H9 (cell line): ENCODE data around the gene ZNF750. TPM values are rescaled to one million over a fixed set of nuclear protein-coding genes. Genes with fewer than 3 reads are reported as not detected.

Experiments
- DNase-seq: peaks from one replicate; pipeline ENCODE4 v3.0.0-alpha.2; 2017
- H2AFZ ChIP-seq: one replicate; pipeline ENCODE4 v1.6.1; 2013; ENCODE audit warnings: mild to moderate bottlenecking, low read length, control low read depth, moderate library complexity
- H2AK5ac ChIP-seq: 2 replicates; pipeline ENCODE4 v1.6.1; 2013; ENCODE audit warnings: low read length, control low read depth, mixed read lengths; ENCODE audit not compliant: insufficient read length
- H2BK120ac ChIP-seq: one replicate; pipeline ENCODE4 v1.6.1; 2013; ENCODE audit warnings: low read depth, mild to moderate bottlenecking, low read length, control low read depth, inconsistent platforms; ENCODE audit not compliant: poor library complexity, severe bottlenecking
- H2BK12ac ChIP-seq: 2 replicates; pipeline ENCODE4 v1.6.1; 2013; ENCODE audit warnings: low read length, control low read depth, mixed read lengths, low read depth; ENCODE audit not compliant: insufficient read length
- H2BK15ac ChIP-seq: 2 replicates; pipeline ENCODE4 v1.6.1; 2013; ENCODE audit warnings: low read depth, low read length, control low read depth
- H2BK20ac ChIP-seq: one replicate; pipeline ENCODE4 v1.6.1; 2013; ENCODE audit warnings: low read depth, mild to moderate bottlenecking, low read length, control low read depth, inconsistent platforms; ENCODE audit not compliant: poor library complexity, severe bottlenecking
- H2BK5ac ChIP-seq: 2 replicates; pipeline ENCODE4 v1.6.1; 2013; ENCODE audit warnings: low read length, control low read depth, mixed read lengths; ENCODE audit not compliant: insufficient read length
- H3K14ac ChIP-seq: 2 replicates; pipeline ENCODE4 v1.6.1; 2013; ENCODE audit warnings: low read length, control low read depth; ENCODE audit not compliant: insufficient read depth
- H3K18ac ChIP-seq: 2 replicates; pipeline ENCODE4 v1.6.1; 2013; ENCODE audit warnings: low read depth, mild to moderate bottlenecking, mixed read lengths, low read length, control low read depth; ENCODE audit not compliant: insufficient read length
- H3K23ac ChIP-seq: 2 replicates; pipeline ENCODE4 v1.6.1; 2013; ENCODE audit warnings: low read length, control low read depth, mixed read lengths, low read depth; ENCODE audit not compliant: insufficient read length
- H3K23me2 ChIP-seq: 2 replicates; pipeline ENCODE4 v1.6.1; 2013; ENCODE audit warnings: low read depth, mild to moderate bottlenecking, mixed read lengths, low read length, control low read depth; ENCODE audit not compliant: insufficient read length, poor library complexity, severe bottlenecking
- H3K27ac ChIP-seq: 2 replicates; pipeline ENCODE4 v1.5.1; 2013; ENCODE audit warnings: low read length, control low read depth, mixed read lengths, low read depth; ENCODE audit not compliant: insufficient read length
- H3K27me3 ChIP-seq: 2 replicates; pipeline ENCODE4 v1.6.1; 2013; ENCODE audit warnings: low read length, control low read depth, inconsistent platforms; ENCODE audit not compliant: insufficient read depth
- H3K4ac ChIP-seq: 2 replicates; pipeline ENCODE4 v1.6.1; 2013; ENCODE audit warnings: low read depth, mild to moderate bottlenecking, control low read depth, inconsistent platforms, low read length, moderate library complexity
- H3K4me1 ChIP-seq: 2 replicates; pipeline ENCODE4 v1.6.1; 2013; ENCODE audit warnings: low read length, control low read depth, inconsistent platforms; ENCODE audit not compliant: insufficient read depth
- H3K4me2 ChIP-seq: 2 replicates; pipeline ENCODE4 v1.6.1; 2013; ENCODE audit warnings: low read length, control low read depth, mixed read lengths; ENCODE audit not compliant: insufficient read length, insufficient read depth
- H3K56ac ChIP-seq: 2 replicates; pipeline ENCODE4 v1.6.1; 2013; ENCODE audit warnings: low read depth, mild to moderate bottlenecking, mixed read lengths, low read length, control low read depth; ENCODE audit not compliant: insufficient read length
- H3K79me1 ChIP-seq: 2 replicates; pipeline ENCODE4 v1.6.1; 2013; ENCODE audit warnings: low read depth, mild to moderate bottlenecking, moderate library complexity, low read length, control low read depth, inconsistent platforms; ENCODE audit not compliant: insufficient read depth, poor library complexity, severe bottlenecking
- H3K79me2 ChIP-seq: 2 replicates; pipeline ENCODE4 v1.6.1; 2013; ENCODE audit warnings: low read length, control low read depth, inconsistent platforms; ENCODE audit not compliant: insufficient read depth
- H3K9ac ChIP-seq: 2 replicates; pipeline ENCODE4 v1.6.1; 2013; ENCODE audit warnings: low read length, control low read depth, mixed read lengths; ENCODE audit not compliant: insufficient read length; ENCODE audit errors: extremely low read depth
- H3K9me3 ChIP-seq: one replicate; pipeline ENCODE4 v1.6.1; 2013; ENCODE audit warnings: low read depth, low read length, inconsistent platforms; ENCODE audit not compliant: control insufficient read depth
- H3T11ph ChIP-seq: one replicate; pipeline ENCODE4 v1.6.1; 2013; ENCODE audit warnings: mild to moderate bottlenecking, low read length, control low read depth, inconsistent platforms
- H4K20me1 ChIP-seq: one replicate; pipeline ENCODE4 v1.6.1; 2013; ENCODE audit not compliant: control insufficient read depth, insufficient read length, insufficient read depth
- H4K5ac ChIP-seq: 2 replicates; pipeline ENCODE4 v1.6.1; 2013; ENCODE audit warnings: low read depth, mild to moderate bottlenecking, mixed read lengths, low read length, control low read depth; ENCODE audit not compliant: insufficient read length
- H4K8ac ChIP-seq: replicated peaks from 2 replicates; pipeline ENCODE4 v1.6.1; 2013; ENCODE audit warnings: low read length, control low read depth, mixed read lengths, low read depth; ENCODE audit not compliant: insufficient read length
- H4K91ac ChIP-seq: 2 replicates; pipeline ENCODE4 v1.6.1; 2013; ENCODE audit warnings: low read depth, mild to moderate bottlenecking, moderate library complexity, mixed read lengths, low read length, control low read depth; ENCODE audit not compliant: insufficient read length
- H3K27ac Mint-ChIP-seq, 3 experiments: 2 replicates in 2 of 3; 3 replicates in 1 of 3; pipeline ENCODE4 v1.8.0; 2020 to 2021; ENCODE audit warnings: mixed read lengths in 3 of 3, mild to moderate bottlenecking in 1 of 3, moderate library complexity in 1 of 3
- H3K27me3 Mint-ChIP-seq: 2 replicates; pipeline ENCODE4 v1.8.0; 2021; ENCODE audit warnings: low read depth, mild to moderate bottlenecking, moderate library complexity, mixed read lengths
- H3K36me3 Mint-ChIP-seq, 3 experiments: 2 replicates in 2 of 3; 3 replicates in 1 of 3; pipeline ENCODE4 v1.8.0; 2020 to 2021; ENCODE audit warnings: low read depth in 3 of 3, mixed read lengths in 3 of 3; ENCODE audit not compliant: insufficient read depth in 1 of 3
- H3K4me1 Mint-ChIP-seq, 2 experiments: 2 replicates each; pipeline ENCODE4 v1.8.0; 2020; ENCODE audit warnings: mixed read lengths in 2 of 2
- H3K4me3 Mint-ChIP-seq, 2 experiments: 2 replicates in 1 of 2; 3 replicates in 1 of 2; pipeline ENCODE4 v1.8.0; 2020 to 2021; ENCODE audit warnings: mild to moderate bottlenecking in 2 of 2, mixed read lengths in 2 of 2, moderate library complexity in 1 of 2
- H3K9me3 Mint-ChIP-seq, 2 experiments: 2 replicates in 1 of 2; 3 replicates in 1 of 2; pipeline ENCODE4 v1.8.0; 2020; ENCODE audit warnings: mild to moderate bottlenecking in 2 of 2, mixed read lengths in 2 of 2, moderate library complexity in 1 of 2
- WGBS: extraction: QIAGEN DNeasy Blood & Tissue Kit; methylation state at CpG from one replicate; pipeline ENCODE4 v1.1.7; 2013; ENCODE audit warnings: missing lambda C conversion rate, low lambda C conversion rate, mixed read lengths; ENCODE audit not compliant: insufficient read length; ENCODE audit errors: extremely low coverage; 5-methylcytosine and 5-hydroxymethylcytosine counted together
- total RNA-seq: library from RNA; stranded (reverse); gene quantifications from 2 replicates; pipeline ENCODE4 v1.2.1, GENCODE V29; 2021
- TF ChIP-seq, protein P1 (sequence below): fragments of 200-600 bp; sonication (generic); conservative IDR thresholded peaks from 3 replicates; pipeline ENCODE4 v1.8.0; 2021; ENCODE audit warnings: antibody characterized with exemption, mild to moderate bottlenecking

ZNF750 gene
- total RNA-seq, 1 experiment from 2014 or later: not detected

DNA sequence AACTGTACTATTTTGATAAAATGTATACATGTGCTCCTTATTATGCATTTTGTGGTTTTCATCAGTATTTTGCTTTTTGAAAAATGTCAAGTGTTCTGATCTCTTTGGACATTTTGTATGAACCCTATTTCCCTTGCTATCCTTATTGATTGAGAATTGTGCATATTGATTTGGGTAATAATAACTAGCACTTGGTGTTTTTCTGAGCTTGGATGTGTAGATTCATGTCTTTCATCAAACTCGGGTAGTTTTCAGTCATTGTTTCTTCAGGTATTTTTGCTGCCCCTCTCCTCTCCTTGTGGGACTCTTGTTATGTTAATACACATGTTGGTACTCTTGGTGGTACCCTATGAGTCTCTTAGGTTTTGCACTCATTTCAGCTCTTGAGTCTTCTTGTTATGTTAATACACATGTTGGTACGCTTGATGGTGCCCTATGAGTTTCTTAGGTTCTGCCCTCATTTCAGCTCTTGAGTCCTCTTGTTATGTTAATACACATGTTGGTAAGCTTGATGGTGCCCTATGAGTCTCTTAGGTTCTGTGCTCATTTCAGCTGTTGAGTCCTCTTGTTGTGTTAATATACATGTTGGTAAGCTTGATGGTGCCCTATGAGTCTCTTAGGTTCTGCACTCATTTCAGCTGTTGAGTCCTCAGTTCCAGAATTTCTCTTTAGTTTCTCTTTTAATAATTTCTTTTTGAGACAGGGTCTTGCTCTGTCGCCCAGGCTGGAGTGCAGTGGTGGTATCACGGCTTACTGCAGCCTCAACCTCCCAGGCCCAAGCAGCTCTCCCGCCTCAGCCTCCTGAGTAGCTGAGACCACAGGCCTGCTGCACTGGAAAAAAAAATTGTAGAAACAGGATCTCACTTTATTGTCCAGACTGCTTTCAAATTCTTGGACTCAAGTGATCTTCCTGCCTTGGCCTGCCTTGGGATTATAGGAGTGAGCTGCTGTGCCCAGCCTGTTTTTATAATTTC, 19.3 kb downstream of the ZNF750 start:
- Histone ChIP-seq H4K8ac (no peak overlapping the region), H3K4me1 (no peaks in the 10 kb centered on the region; the same call in 1 of the 2 replicates), H3K27me3 (no peaks in the 10 kb centered on the region), H2BK5ac (no peak overlapping the region), H3T11ph (no peak overlapping the region), H2BK12ac (no peak overlapping the region), H3K27ac (no peak overlapping the region), H3K23ac (no peak overlapping the region), H4K20me1 (no peaks in the 10 kb centered on the region), H3K9me3 (peaks cover 23% of the 10 kb centered on the region), H4K5ac (no peak overlapping the region), H2BK120ac (no peak overlapping the region), H3K18ac (no peak overlapping the region), H3K79me2 (no peaks in the 10 kb centered on the region), H3K9ac (no peak overlapping the region), H3K79me1 (no peaks in the 10 kb centered on the region), H2BK20ac (no peak overlapping the region), H3K56ac (no peak overlapping the region), H3K14ac (no peak overlapping the region), H2BK15ac (no peak overlapping the region), H3K4ac (no peak overlapping the region), H3K23me2 (no peaks in the 10 kb centered on the region), H2AK5ac (no peak overlapping the region), H3K4me2 (no peak overlapping the region), H4K91ac (no peak overlapping the region), H2AFZ (no peak overlapping the region)
- peaks cover 37 to 40% of the 10 kb centered on the region in 2 experiments for H3K9me3 Mint-ChIP-seq
- H3K27me3 Mint-ChIP-seq: peaks cover 4% of the 10 kb centered on the region; the same call in 1 of the 2 replicates
- H3K4me1 Mint-ChIP-seq: peaks cover 22% of the 10 kb centered on the region in 2 experiments
- H3K36me3 Mint-ChIP-seq: peaks cover 72 to 83% (median 82%) of the 10 kb centered on the region in 3 experiments
- WGBS: no CpG with 5 or more reads among the region's 5 CpGs
- no peak overlapping the region for H3K4me3 Mint-ChIP-seq
- no peak overlapping the region for H3K27ac Mint-ChIP-seq
- TF ChIP-seq, protein P1, sequence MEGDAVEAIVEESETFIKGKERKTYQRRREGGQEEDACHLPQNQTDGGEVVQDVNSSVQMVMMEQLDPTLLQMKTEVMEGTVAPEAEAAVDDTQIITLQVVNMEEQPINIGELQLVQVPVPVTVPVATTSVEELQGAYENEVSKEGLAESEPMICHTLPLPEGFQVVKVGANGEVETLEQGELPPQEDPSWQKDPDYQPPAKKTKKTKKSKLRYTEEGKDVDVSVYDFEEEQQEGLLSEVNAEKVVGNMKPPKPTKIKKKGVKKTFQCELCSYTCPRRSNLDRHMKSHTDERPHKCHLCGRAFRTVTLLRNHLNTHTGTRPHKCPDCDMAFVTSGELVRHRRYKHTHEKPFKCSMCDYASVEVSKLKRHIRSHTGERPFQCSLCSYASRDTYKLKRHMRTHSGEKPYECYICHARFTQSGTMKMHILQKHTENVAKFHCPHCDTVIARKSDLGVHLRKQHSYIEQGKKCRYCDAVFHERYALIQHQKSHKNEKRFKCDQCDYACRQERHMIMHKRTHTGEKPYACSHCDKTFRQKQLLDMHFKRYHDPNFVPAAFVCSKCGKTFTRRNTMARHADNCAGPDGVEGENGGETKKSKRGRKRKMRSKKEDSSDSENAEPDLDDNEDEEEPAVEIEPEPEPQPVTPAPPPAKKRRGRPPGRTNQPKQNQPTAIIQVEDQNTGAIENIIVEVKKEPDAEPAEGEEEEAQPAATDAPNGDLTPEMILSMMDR: no peak
- DNase-seq: peak; percentile 62
